ENCODE results near the gene CA10. TPM values are rescaled to one million over a fixed set of nuclear protein-coding genes. Genes with fewer than 3 reads are reported as not detected.

CA10 gene
- total RNA-seq, 1 experiment from 2014 or later = not detected

DNA sequence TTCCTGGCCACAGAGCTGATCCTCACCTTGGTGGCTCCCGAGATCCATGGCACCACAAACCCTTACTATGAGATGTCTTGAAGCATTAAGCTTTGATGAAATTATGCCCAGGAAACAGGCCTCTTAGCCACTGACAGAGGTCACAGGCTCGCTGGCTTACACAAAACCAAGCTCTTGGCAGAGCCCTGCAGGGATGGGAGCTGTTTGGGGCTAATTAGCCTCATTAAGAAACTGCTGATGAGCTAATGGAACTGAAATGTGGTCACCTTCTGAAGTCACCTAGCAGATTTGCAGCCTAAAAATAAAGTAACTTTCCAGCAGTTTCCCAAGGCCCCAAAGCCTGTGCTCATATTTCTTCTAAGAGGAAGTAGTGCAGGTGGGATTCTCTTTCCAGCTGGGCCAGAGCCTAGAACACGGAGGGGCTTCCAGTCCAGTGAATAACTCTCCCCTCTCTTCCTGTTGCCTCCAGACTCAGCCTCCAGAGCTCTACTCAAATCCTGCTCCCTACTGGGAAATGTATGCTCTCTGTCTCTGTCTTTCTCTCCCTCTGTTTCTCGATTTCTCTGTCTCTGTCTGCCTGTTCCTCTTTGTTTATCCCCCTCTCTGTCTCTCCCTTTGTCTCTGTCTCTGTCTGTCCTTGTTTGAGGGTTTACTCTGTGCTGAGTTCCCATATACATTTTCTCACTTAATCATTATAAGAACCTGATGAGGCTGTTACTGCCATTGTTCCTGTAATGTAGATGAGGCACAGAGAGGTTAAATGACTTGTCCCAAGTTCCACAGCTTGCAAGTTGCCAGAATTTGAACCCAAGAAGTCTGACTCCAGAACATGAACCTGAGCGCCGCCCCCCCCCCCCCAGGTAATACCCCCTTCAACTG, 338.9 kb downstream of the CA10 start:
- no peaks in the 10 kb centered on the region for H3K4me1 ChIP-seq (replicated peaks; ENCODE audit: insufficient read depth)
- no peak overlapping the region for H3K4me2 ChIP-seq
- H4K20me1 ChIP-seq (ENCODE audit: insufficient read depth) = no peaks in the 10 kb centered on the region; the same call in 1 of the 2 replicates
- no peak for DNase-seq
- BruUV-seq (replicated peaks) = no TSS peak
- no peaks in the 10 kb centered on the region for H3K9me2 ChIP-seq (ENCODE audit: insufficient read depth)
- no peak overlapping the region for H2AFZ ChIP-seq
- intact Hi-C loops (cut with micrococcal nuclease; ENCODE audit: unreplicated experiment) = no loop called here
- no peaks in the 10 kb centered on the region for H3K9me3 ChIP-seq (ENCODE audit: insufficient read depth, low read depth)
- H3F3A ChIP-seq (ENCODE audit: insufficient read depth, low read depth) = no peaks in the 10 kb centered on the region
- POLR2A ChIA-PET (ENCODE audit: unreplicated experiment) = no interaction called here
- TF ChIP-seq EZH2 (IDR thresholded peaks at IDR 0.05; ENCODE audit: low read depth) = no peak
- TF ChIP-seq, protein P1, sequence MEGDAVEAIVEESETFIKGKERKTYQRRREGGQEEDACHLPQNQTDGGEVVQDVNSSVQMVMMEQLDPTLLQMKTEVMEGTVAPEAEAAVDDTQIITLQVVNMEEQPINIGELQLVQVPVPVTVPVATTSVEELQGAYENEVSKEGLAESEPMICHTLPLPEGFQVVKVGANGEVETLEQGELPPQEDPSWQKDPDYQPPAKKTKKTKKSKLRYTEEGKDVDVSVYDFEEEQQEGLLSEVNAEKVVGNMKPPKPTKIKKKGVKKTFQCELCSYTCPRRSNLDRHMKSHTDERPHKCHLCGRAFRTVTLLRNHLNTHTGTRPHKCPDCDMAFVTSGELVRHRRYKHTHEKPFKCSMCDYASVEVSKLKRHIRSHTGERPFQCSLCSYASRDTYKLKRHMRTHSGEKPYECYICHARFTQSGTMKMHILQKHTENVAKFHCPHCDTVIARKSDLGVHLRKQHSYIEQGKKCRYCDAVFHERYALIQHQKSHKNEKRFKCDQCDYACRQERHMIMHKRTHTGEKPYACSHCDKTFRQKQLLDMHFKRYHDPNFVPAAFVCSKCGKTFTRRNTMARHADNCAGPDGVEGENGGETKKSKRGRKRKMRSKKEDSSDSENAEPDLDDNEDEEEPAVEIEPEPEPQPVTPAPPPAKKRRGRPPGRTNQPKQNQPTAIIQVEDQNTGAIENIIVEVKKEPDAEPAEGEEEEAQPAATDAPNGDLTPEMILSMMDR (conservative IDR thresholded peaks at IDR 0.05) = no peak
- H3K36me3 ChIP-seq (ENCODE audit: low read depth) = no peaks in the 10 kb centered on the region
- 0 out of 2 replicates have a peak, but pooled peaks cover 10% of the 10 kb centered on the region for H3K27me3 ChIP-seq (ENCODE audit: insufficient read depth, low read depth)
- H3K79me2 ChIP-seq (ENCODE audit: low read depth) = no peaks in the 10 kb centered on the region
- CTCF ChIA-PET = no interaction called here
- no peak overlapping the region for H3K4me3 ChIP-seq
- H3K27ac ChIP-seq = no peak overlapping the region

DNA sequence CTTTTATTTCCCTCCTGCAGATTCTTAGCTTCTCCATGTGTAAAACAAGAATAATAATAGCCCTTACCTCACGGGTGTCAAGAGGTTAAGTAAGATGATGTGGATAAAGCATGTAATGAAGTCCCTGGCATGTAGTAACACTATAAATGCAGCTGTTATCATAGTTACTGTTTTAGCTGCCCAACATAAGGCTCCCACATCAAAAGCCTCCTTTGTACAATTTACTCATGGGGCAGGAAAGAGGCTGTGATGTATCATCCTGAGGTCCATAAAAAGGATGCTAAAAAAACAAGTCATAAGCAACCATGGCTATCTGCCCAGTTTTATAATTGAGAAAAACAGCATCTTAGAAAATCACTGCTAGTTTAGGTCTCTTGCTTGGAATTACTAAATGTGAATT, 339.7 kb downstream of the CA10 start:
- no TSS peak for BruUV-seq (replicated peaks)
- no peak overlapping the region for H3K4me3 ChIP-seq
- H3K9me2 ChIP-seq (ENCODE audit: insufficient read depth) = no peaks in the 10 kb centered on the region
- intact Hi-C loops (cut with micrococcal nuclease; ENCODE audit: unreplicated experiment) = no loop called here
- TF ChIP-seq, protein P1 (conservative IDR thresholded peaks at IDR 0.05) = no peak
- TF ChIP-seq EZH2 (IDR thresholded peaks at IDR 0.05; ENCODE audit: low read depth) = no peak
- H3K9me3 ChIP-seq (ENCODE audit: insufficient read depth, low read depth) = no peaks in the 10 kb centered on the region
- H3K79me2 ChIP-seq (ENCODE audit: low read depth) = no peaks in the 10 kb centered on the region
- H3K4me1 ChIP-seq (replicated peaks; ENCODE audit: insufficient read depth) = no peaks in the 10 kb centered on the region
- H3K27me3 ChIP-seq (ENCODE audit: insufficient read depth, low read depth) = 0 out of 2 replicates have a peak, but pooled peaks cover 10% of the 10 kb centered on the region
- H3F3A ChIP-seq (ENCODE audit: insufficient read depth, low read depth) = no peaks in the 10 kb centered on the region
- H3K4me2 ChIP-seq = no peak overlapping the region
- no peaks in the 10 kb centered on the region for H3K36me3 ChIP-seq (ENCODE audit: low read depth)
- H4K20me1 ChIP-seq (ENCODE audit: insufficient read depth) = no peaks in the 10 kb centered on the region; the same call in 1 of the 2 replicates
- H3K27ac ChIP-seq = no peak overlapping the region
- DNase-seq = no peak
- H2AFZ ChIP-seq = no peak overlapping the region
- ChIA-PET CTCF (no interaction called here), POLR2A (ENCODE audit: unreplicated experiment) (no interaction called here)

GRCh38 chr17:51817955-51818354, 340.6 kb downstream of the CA10 start:
- ChIA-PET POLR2A (ENCODE audit: unreplicated experiment) (no interaction called here), CTCF (no interaction called here)
- Histone ChIP-seq H3K9me3 (ENCODE audit: insufficient read depth, low read depth) (no peaks in the 10 kb centered on the region), H3K27me3 (ENCODE audit: insufficient read depth, low read depth) (0 out of 2 replicates have a peak, but pooled peaks cover 10% of the 10 kb centered on the region), H3K4me1 (replicated peaks; ENCODE audit: insufficient read depth) (no peaks in the 10 kb centered on the region), H3K4me2 (no peak overlapping the region), H3F3A (ENCODE audit: insufficient read depth, low read depth) (no peaks in the 10 kb centered on the region), H3K9me2 (ENCODE audit: insufficient read depth) (no peaks in the 10 kb centered on the region), H2AFZ (no peak overlapping the region), H3K36me3 (ENCODE audit: low read depth) (no peaks in the 10 kb centered on the region), H3K79me2 (ENCODE audit: low read depth) (no peaks in the 10 kb centered on the region), H3K27ac (no peak overlapping the region), H4K20me1 (ENCODE audit: insufficient read depth) (no peaks in the 10 kb centered on the region; the same call in 1 of the 2 replicates), H3K4me3 (no peak overlapping the region)
- TF ChIP-seq, protein P1 (conservative IDR thresholded peaks at IDR 0.05) = no peak
- TF ChIP-seq EZH2 (IDR thresholded peaks at IDR 0.05; ENCODE audit: low read depth) = no peak
- DNase-seq = no peak
- BruUV-seq (replicated peaks) = no TSS peak
- intact Hi-C loops (cut with micrococcal nuclease; ENCODE audit: unreplicated experiment) = no loop called here

Measured in PC-9 (cell line).